Adrenal gland (tissue), 12 donors: ENCODE measurements around the gene SHANK3. TPM values are rescaled to one million over a fixed set of nuclear protein-coding genes. Genes with fewer than 3 reads are reported as not detected.

Source experiments
- DNase-seq, 7 donors: peaks; one replicate each; pipeline ENCODE4 v3.0.0-alpha.2; 2019 to 2020
- H3K27ac ChIP-seq, 5 donors: fragments of 200-600 bp; sonication (generic) in 4 of 5; 1 replicate in 3 of 5; 2 replicates in 2 of 5; pipeline versions ENCODE4 v1.5.1 to v1.8.0; 2016 to 2020; ENCODE audit warnings: mild to moderate bottlenecking in 1 of 5
- H3K27me3 ChIP-seq: fragments of 200-600 bp; 2 replicates; pipeline ENCODE4 v1.8.0; 2021
- H3K36me3 ChIP-seq, 2 donors: fragments of 200-600 bp; replicated peaks in 1 of 2; 1 replicate in 1 of 2; 2 replicates in 1 of 2; pipeline versions ENCODE4 v1.5.1 to v1.8.0; 2018 to 2022
- H3K4me1 ChIP-seq, 2 donors: fragments of 200-600 bp; replicated peaks in 1 of 2; 1 replicate in 1 of 2; 2 replicates in 1 of 2; pipeline versions ENCODE4 v1.5.1 to v1.8.0; 2018 to 2021
- H3K4me3 ChIP-seq, 4 donors: fragments of 200-600 bp; sonication (generic) in 3 of 4; one replicate each; pipeline ENCODE4 v1.5.1; 2016 to 2018
- H3K9me3 ChIP-seq, 3 donors: fragments of 200-600 bp; sonication (generic) in 1 of 3; replicated peaks in 1 of 3; 1 replicate in 2 of 3; 2 replicates in 1 of 3; pipeline versions ENCODE4 v1.5.1 to v1.8.0; 2016 to 2021
- POLR2A ChIP-seq, 2 donors: fragments of 450-650 bp; IDR thresholded peaks; one replicate each; pipeline ENCODE4 v1.6.1; 2017; ENCODE audit warnings: antibody characterized with exemption in 2 of 2, mild to moderate bottlenecking in 2 of 2, moderate library complexity in 1 of 2
- WGBS, 4 donors: extraction: QIAGEN DNeasy Blood & Tissue Kit in 2 of 4; methylation state at CpG; one replicate each; pipeline versions ENCODE4 v1.1.5 to v1.1.7; 2013 to 2017; 5-methylcytosine and 5-hydroxymethylcytosine counted together
- intact Hi-C, 2 donors: fragments of 100-400 bp; cut with DNase I; formaldehyde crosslinking; loops; one replicate each; pipeline versions ENCODE4 v1.14.1 to v1.15.0; 2022 to 2023
- polyA plus RNA-seq, 3 donors: library from polyadenylated mRNA; stranded (reverse); fragments of 200-250 nt in 2 of 3; fragments of 350-450 nt in 1 of 3; fragmentation: Illumina TruSeq in 1 of 3; extraction: RNeasy Lipid Tissue Mini Kit (QIAGEN cat#74804) in 1 of 3; gene quantifications; one replicate each; pipeline ENCODE4 v1.2.3, GENCODE V29; 2013 to 2014
- total RNA-seq, 9 donors: library from RNA; depleted of rRNA in 4 of 9; stranded (reverse); fragments of >200 nt in 4 of 9; fragments of 120-200 nt in 1 of 9; fragmentation: NEBNext Ultra II Directional in 1 of 9; extraction: Animal tissue kit (Norgen Biotek cat#: 25700) in 1 of 9; gene quantifications; one replicate each; pipeline versions ENCODE4 v1.1.0 to v1.2.4, GENCODE V29; 2013 to 2023
- TF ChIP-seq, protein P1 (sequence below), 6 experiments: fragments of 450-650 bp in 4 of 6; fragments of 200-600 bp in 2 of 6; sonication (generic) in 1 of 6; IDR thresholded peaks; 1 replicate in 5 of 6; 2 replicates in 1 of 6; pipeline versions ENCODE4 v1.5.1 to v1.8.0; 2016 to 2021; ENCODE audit warnings: antibody characterized with exemption in 6 of 6, mild to moderate bottlenecking in 2 of 6, moderate library complexity in 1 of 6
- donor health status: healthy with polysubstance abuse.
- donor health status: Bipolar disorder and iron deficiency.
- donor health status: DM: yes; HTN: yes; CAD: no.
- donor health status: DM: no; HTN: no; CAD: no.
- donor health status: DM: no; HTN: no; CAD: no.
- donor health status: DM: yes; HTN: yes; CAD: no.

Gene SHANK3
- total and polyA plus RNA-seq, 12 donors = 0.88 to 44.0 (median 9.8) TPM

- DNase-seq = peak; percentile 42 to 90 (median 62)
- no peaks in the 10 kb centered on the region for H3K4me1 ChIP-seq
- H3K27ac ChIP-seq = no peak overlapping the region
- H3K9me3 ChIP-seq = no peaks in the 10 kb centered on the region
- H3K27me3 ChIP-seq = no peaks in the 10 kb centered on the region
- intact Hi-C loops = no loop called here
- H3K36me3 ChIP-seq = no peaks in the 10 kb centered on the region
- WGBS, 4 donors = 20 to 47% (median 30%) methylated on average over 3 to 23 of the region's 23 CpGs
- no peak for TF ChIP-seq POLR2A (IDR thresholded peaks at IDR 0.05)
- TF ChIP-seq, protein P1, sequence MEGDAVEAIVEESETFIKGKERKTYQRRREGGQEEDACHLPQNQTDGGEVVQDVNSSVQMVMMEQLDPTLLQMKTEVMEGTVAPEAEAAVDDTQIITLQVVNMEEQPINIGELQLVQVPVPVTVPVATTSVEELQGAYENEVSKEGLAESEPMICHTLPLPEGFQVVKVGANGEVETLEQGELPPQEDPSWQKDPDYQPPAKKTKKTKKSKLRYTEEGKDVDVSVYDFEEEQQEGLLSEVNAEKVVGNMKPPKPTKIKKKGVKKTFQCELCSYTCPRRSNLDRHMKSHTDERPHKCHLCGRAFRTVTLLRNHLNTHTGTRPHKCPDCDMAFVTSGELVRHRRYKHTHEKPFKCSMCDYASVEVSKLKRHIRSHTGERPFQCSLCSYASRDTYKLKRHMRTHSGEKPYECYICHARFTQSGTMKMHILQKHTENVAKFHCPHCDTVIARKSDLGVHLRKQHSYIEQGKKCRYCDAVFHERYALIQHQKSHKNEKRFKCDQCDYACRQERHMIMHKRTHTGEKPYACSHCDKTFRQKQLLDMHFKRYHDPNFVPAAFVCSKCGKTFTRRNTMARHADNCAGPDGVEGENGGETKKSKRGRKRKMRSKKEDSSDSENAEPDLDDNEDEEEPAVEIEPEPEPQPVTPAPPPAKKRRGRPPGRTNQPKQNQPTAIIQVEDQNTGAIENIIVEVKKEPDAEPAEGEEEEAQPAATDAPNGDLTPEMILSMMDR (IDR thresholded peaks at IDR 0.05) = no peak
- no peak overlapping the region for H3K4me3 ChIP-seq
Measured at GRCh38 chr22:50705219-50705691, 32.6 kb downstream of the SHANK3 start.

- DNase-seq = no peak
- no peak for TF ChIP-seq POLR2A (IDR thresholded peaks at IDR 0.05)
- WGBS, 4 donors = 85 to 92% (median 86%) methylated on average over 14 to 27 of the region's 27 CpGs
Measured at GRCh38 chr22:50705851-50706351, 33.3 kb downstream of the SHANK3 start.

GRCh38 chr22:50706481-50707125, 34.0 kb downstream of the SHANK3 start:
- Histone ChIP-seq H3K36me3 (no peaks in the 10 kb centered on the region), H3K27ac (no peak overlapping the region), H3K27me3 (no peaks in the 10 kb centered on the region), H3K9me3 (no peaks in the 10 kb centered on the region), H3K4me1 (no peaks in the 10 kb centered on the region), H3K4me3 (no peak overlapping the region)
- 87 to 90% (median 89%) methylated on average over 14 of the region's 14 CpGs for WGBS, 4 donors
- TF ChIP-seq, protein P1 (IDR thresholded peaks at IDR 0.05) = no peak
- TF ChIP-seq POLR2A (IDR thresholded peaks at IDR 0.05) = no peak
- no peak for DNase-seq
- intact Hi-C loops = no loop called here

More at GRCh38 chr22:50705851-50706351, 33.3 kb downstream of the SHANK3 start:
- Histone ChIP-seq H3K27ac (no peak overlapping the region), H3K4me3 (no peak overlapping the region), H3K27me3 (no peaks in the 10 kb centered on the region), H3K4me1 (no peaks in the 10 kb centered on the region), H3K9me3 (no peaks in the 10 kb centered on the region), H3K36me3 (no peaks in the 10 kb centered on the region)
- intact Hi-C loops = no loop called here

DNA sequence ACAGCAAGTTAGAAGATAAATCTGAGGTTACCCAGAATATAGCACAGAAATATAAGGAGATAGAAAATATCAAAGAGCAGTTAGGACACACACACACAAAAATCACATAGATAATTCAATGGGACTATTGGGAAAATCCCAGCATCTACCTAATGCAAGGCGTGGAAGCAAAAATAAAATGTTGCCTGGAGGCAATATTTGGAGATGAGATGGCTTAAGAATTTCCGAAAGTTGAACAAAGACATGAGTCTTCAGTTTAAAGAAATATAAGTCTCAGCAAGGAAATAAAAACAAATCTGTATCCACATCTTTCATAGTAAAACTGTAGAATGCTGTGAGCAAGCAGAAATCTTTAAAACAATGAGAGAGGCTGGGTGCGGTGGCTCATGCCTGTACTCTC, 35.9 kb downstream of the SHANK3 start:
- 86 to 91% (median 88%) methylated on average over 3 of the region's 3 CpGs for WGBS, 4 donors
- H3K4me1 ChIP-seq = no peaks in the 10 kb centered on the region
- intact Hi-C loops = no loop called here
- TF ChIP-seq, protein P1 (IDR thresholded peaks at IDR 0.05) = no peak
- no peak for TF ChIP-seq POLR2A (IDR thresholded peaks at IDR 0.05)
- no peak overlapping the region for H3K4me3 ChIP-seq
- DNase-seq = no peak
- no peak overlapping the region for H3K27ac ChIP-seq
- H3K36me3 ChIP-seq = no peaks in the 10 kb centered on the region
- no peaks in the 10 kb centered on the region for H3K27me3 ChIP-seq
- no peaks in the 10 kb centered on the region for H3K9me3 ChIP-seq

GRCh38 chr22:50708996-50709395, 36.4 kb downstream of the SHANK3 start:
- TF ChIP-seq POLR2A (IDR thresholded peaks at IDR 0.05) = no peak
- TF ChIP-seq, protein P1 (IDR thresholded peaks at IDR 0.05) = no peak
- Histone ChIP-seq H3K9me3 (no peaks in the 10 kb centered on the region), H3K27ac (no peak overlapping the region), H3K36me3 (no peaks in the 10 kb centered on the region), H3K27me3 (no peaks in the 10 kb centered on the region), H3K4me3 (no peak overlapping the region), H3K4me1 (no peaks in the 10 kb centered on the region)
- intact Hi-C loops = no loop called here
- no peak for DNase-seq
- 78 to 93% (median 86%) methylated on average over 4 to 6 of the region's 6 CpGs for WGBS, 4 donors
